IPS DF 6.9 (cell line): ENCODE data around the gene ANKRD13D.

Experiments
- DNase-seq: peaks from one replicate; pipeline ENCODE4 v3.0.0-alpha.2; 2013; ENCODE audit warnings: low read depth, low spot score
- H3K27ac ChIP-seq: one replicate; pipeline ENCODE4 v1.5.1; 2013; ENCODE audit warnings: low read length, control low read depth
- H3K27me3 ChIP-seq: 2 replicates; pipeline ENCODE4 v1.6.1; 2013; ENCODE audit warnings: mild to moderate bottlenecking, low read length; ENCODE audit not compliant: control insufficient read depth, insufficient read depth
- H3K36me3 ChIP-seq: 2 replicates; pipeline ENCODE4 v1.6.1; 2013; ENCODE audit warnings: low read length; ENCODE audit not compliant: control insufficient read depth, insufficient read depth
- H3K4me1 ChIP-seq: 2 replicates; pipeline ENCODE4 v1.6.1; 2013; ENCODE audit warnings: low read length; ENCODE audit not compliant: control insufficient read depth, insufficient read depth
- H3K4me3 ChIP-seq: 2 replicates; pipeline ENCODE4 v1.5.1; 2013; ENCODE audit warnings: mild to moderate bottlenecking, low read length
- H3K9me3 ChIP-seq: 2 replicates; pipeline ENCODE4 v1.6.1; 2013; ENCODE audit warnings: low read length, inconsistent platforms; ENCODE audit not compliant: control insufficient read depth, insufficient read depth
- WGBS: extraction: QIAGEN DNeasy Blood & Tissue Kit; methylation state at CpG from one replicate; pipeline ENCODE4 v1.1.7; 2013; ENCODE audit warnings: mixed read lengths, missing lambda C conversion rate; ENCODE audit not compliant: insufficient read length, insufficient coverage; 5-methylcytosine and 5-hydroxymethylcytosine counted together

ANKRD13D gene

GRCh38 chr11:67261946-67262681 lies 27.0 kb upstream of the ANKRD13D start:
- no peaks in the 10 kb centered on the region for H3K9me3 ChIP-seq
- H3K4me3 ChIP-seq = no peak overlapping the region
- H3K27me3 ChIP-seq = no peaks in the 10 kb centered on the region; the same call in 1 of the 2 replicates
- peaks cover 2% of the 10 kb centered on the region; the same call in 1 of the 2 replicates for H3K4me1 ChIP-seq
- DNase-seq = no peak
- WGBS = no CpG with 5 or more reads among the region's 18 CpGs
- no peak overlapping the region for H3K27ac ChIP-seq
- no peaks in the 10 kb centered on the region for H3K36me3 ChIP-seq

GRCh38 chr11:67262731-67263675 lies 26.1 kb upstream of the ANKRD13D start:
- H3K27me3 ChIP-seq = no peaks in the 10 kb centered on the region; the same call in 1 of the 2 replicates
- H3K9me3 ChIP-seq = no peaks in the 10 kb centered on the region
- H3K27ac ChIP-seq = no peak overlapping the region
- H3K4me3 ChIP-seq = no peak overlapping the region
- no CpG with 5 or more reads among the region's 22 CpGs for WGBS
- no peak for DNase-seq
- no peaks in the 10 kb centered on the region for H3K36me3 ChIP-seq
- peaks cover 3% of the 10 kb centered on the region; the same call in 1 of the 2 replicates for H3K4me1 ChIP-seq

- Histone ChIP-seq H3K9me3 (no peaks in the 10 kb centered on the region), H3K4me1 (peaks cover 3% of the 10 kb centered on the region), H3K27ac (no peak overlapping the region), H3K4me3 (no peak overlapping the region), H3K36me3 (no peaks in the 10 kb centered on the region), H3K27me3 (no peaks in the 10 kb centered on the region; the same call in 1 of the 2 replicates)
- DNase-seq = no peak
- no CpG with 5 or more reads among the region's 5 CpGs for WGBS
These were observed 24.8 kb upstream of the ANKRD13D start for GRCh38 chr11:67264260-67264659.

- H3K4me1 ChIP-seq = peaks cover 7% of the 10 kb centered on the region
- WGBS = no CpG with 5 or more reads among the region's 7 CpGs
These were observed 24.0 kb upstream of the ANKRD13D start for GRCh38 chr11:67264877-67265632.

GRCh38 chr11:67265633-67266448 lies 23.3 kb upstream of the ANKRD13D start:
- no CpG with 5 or more reads among the region's 54 CpGs for WGBS
- Histone ChIP-seq H3K4me1 (peaks cover 11% of the 10 kb centered on the region), H3K27ac (no peak overlapping the region), H3K27me3 (no peaks in the 10 kb centered on the region; the same call in 1 of the 2 replicates), H3K9me3 (no peaks in the 10 kb centered on the region), H3K36me3 (no peaks in the 10 kb centered on the region), H3K4me3 (peak overlapping the region; percentile 5; the same call in 1 of the 2 replicates)
- no peak for DNase-seq

More at GRCh38 chr11:67264877-67265632, 24.0 kb upstream of the ANKRD13D start:
- no peak for DNase-seq
- H3K4me3 ChIP-seq = no peak overlapping the region
- no peaks in the 10 kb centered on the region for H3K9me3 ChIP-seq
- no peaks in the 10 kb centered on the region for H3K36me3 ChIP-seq
- H3K27ac ChIP-seq = no peak overlapping the region
- H3K27me3 ChIP-seq = no peaks in the 10 kb centered on the region; the same call in 1 of the 2 replicates

- Histone ChIP-seq H3K27me3 (no peaks in the 10 kb centered on the region; the same call in 1 of the 2 replicates), H3K36me3 (no peaks in the 10 kb centered on the region), H3K4me1 (peaks cover 12% of the 10 kb centered on the region), H3K9me3 (no peaks in the 10 kb centered on the region), H3K4me3 (peak within 1 kb of the TSS; percentile 70), H3K27ac (no peak within 1 kb of the TSS)
- no peak for DNase-seq
- WGBS = no CpG with 5 or more reads among the region's 103 CpGs
These were observed 22.5 kb upstream of the ANKRD13D start, which contains the start of gene GRK2 for GRCh38 chr11:67266449-67267187. GRK2 (plus strand) TSS chr11:67266473; CDS start chr11:67266700, 227 bp downstream.

- WGBS = no CpG with 5 or more reads among the region's 30 CpGs
These were observed 21.7 kb upstream of the ANKRD13D start for GRCh38 chr11:67267188-67268080.

GRCh38 chr11:67268081-67268961 lies 20.8 kb upstream of the ANKRD13D start:
- peaks cover 13% of the 10 kb centered on the region for H3K4me1 ChIP-seq
- no peaks in the 10 kb centered on the region; the same call in 1 of the 2 replicates for H3K27me3 ChIP-seq
- H3K4me3 ChIP-seq = no peak overlapping the region
- H3K9me3 ChIP-seq = no peaks in the 10 kb centered on the region
- H3K36me3 ChIP-seq = peaks cover 6% of the 10 kb centered on the region; the same call in 1 of the 2 replicates
- DNase-seq = no peak
- no peak overlapping the region for H3K27ac ChIP-seq
- WGBS = no CpG with 5 or more reads among the region's 21 CpGs

More at GRCh38 chr11:67267188-67268080, 21.7 kb upstream of the ANKRD13D start:
- Histone ChIP-seq H3K4me1 (peaks cover 15% of the 10 kb centered on the region), H3K27ac (no peak overlapping the region), H3K4me3 (peak overlapping the region; percentile 70; the same call in 1 of the 2 replicates), H3K36me3 (peaks cover 2% of the 10 kb centered on the region; the same call in 1 of the 2 replicates), H3K9me3 (no peaks in the 10 kb centered on the region), H3K27me3 (no peaks in the 10 kb centered on the region; the same call in 1 of the 2 replicates)
- no peak for DNase-seq
